C4-2B (cell line): ENCODE results near the gene ETV4.

Experiments
- ZFX ChIP-seq: fragments of 450-650 bp; IDR thresholded peaks from 2 replicates; pipeline ENCODE4 v1.6.1; 2017
- TF ChIP-seq, protein P1 (sequence below): fragments of 450-650 bp; conservative IDR thresholded peaks from 2 replicates; pipeline ENCODE4 v1.5.1; 2017; ENCODE audit warnings: mild to moderate bottlenecking

GRCh38 chr17:43550754-43551153, 4.6 kb upstream of the ETV4 start:
- TF ChIP-seq, protein P1, sequence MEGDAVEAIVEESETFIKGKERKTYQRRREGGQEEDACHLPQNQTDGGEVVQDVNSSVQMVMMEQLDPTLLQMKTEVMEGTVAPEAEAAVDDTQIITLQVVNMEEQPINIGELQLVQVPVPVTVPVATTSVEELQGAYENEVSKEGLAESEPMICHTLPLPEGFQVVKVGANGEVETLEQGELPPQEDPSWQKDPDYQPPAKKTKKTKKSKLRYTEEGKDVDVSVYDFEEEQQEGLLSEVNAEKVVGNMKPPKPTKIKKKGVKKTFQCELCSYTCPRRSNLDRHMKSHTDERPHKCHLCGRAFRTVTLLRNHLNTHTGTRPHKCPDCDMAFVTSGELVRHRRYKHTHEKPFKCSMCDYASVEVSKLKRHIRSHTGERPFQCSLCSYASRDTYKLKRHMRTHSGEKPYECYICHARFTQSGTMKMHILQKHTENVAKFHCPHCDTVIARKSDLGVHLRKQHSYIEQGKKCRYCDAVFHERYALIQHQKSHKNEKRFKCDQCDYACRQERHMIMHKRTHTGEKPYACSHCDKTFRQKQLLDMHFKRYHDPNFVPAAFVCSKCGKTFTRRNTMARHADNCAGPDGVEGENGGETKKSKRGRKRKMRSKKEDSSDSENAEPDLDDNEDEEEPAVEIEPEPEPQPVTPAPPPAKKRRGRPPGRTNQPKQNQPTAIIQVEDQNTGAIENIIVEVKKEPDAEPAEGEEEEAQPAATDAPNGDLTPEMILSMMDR = no peak
- no peak for TF ChIP-seq ZFX
